Daoy (cell line): ENCODE measurements around the gene KIR2DL1. TPM values are rescaled to one million over a fixed set of nuclear protein-coding genes. Genes with fewer than 3 reads are reported as not detected.
"Not testable (repeated sequence)": the region's sequence is repeated elsewhere in the genome, so short reads cannot be mapped to it uniquely, and the experiment has no call there.

Experiments used
- DNase-seq: peaks from one replicate; pipeline ENCODE4 v3.0.0-alpha.2; 2015; ENCODE audit warnings: low read depth
- total RNA-seq: library from RNA; depleted of rRNA; stranded (reverse); fragments of >200 nt; shearing (Covaris generic); gene quantifications from 2 replicates; pipeline ENCODE4 v1.2.3, GENCODE V29; 2014

The KIR2DL1 gene
- total RNA-seq, 1 experiment from 2014 or later, result not detected

- peak; percentile 98 for DNase-seq
Observed at GRCh38 chr19:54771018-54771960, 1.7 kb downstream of the KIR2DL1 start.

DNA sequence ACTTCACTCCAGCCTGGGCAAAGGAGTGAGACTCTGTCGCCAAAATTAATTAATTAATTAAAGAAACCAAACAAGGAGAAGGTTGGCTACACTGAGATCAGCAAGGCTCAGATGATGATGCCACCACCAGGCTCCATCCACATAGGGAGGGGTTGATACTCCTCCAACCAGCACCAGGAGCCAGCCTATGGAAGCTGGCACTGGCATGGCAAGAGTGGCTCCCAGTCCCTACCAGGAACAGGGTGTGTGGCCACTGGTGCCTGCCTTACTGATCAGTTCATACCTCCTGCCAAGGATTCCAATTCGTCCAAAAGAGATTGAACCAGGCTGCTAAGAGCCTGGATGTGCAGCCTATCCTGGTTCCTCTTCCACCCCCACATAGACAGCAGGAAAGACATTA lies 3.1 kb downstream of the KIR2DL1 start:
- not testable (repeated sequence) for DNase-seq

- not testable (repeated sequence) for DNase-seq
Observed at GRCh38 chr19:54775095-54775815, 5.7 kb downstream of the KIR2DL1 start.

- not testable (repeated sequence) for DNase-seq
Observed at GRCh38 chr19:54775830-54776229, 6.2 kb downstream of the KIR2DL1 start.

DNA sequence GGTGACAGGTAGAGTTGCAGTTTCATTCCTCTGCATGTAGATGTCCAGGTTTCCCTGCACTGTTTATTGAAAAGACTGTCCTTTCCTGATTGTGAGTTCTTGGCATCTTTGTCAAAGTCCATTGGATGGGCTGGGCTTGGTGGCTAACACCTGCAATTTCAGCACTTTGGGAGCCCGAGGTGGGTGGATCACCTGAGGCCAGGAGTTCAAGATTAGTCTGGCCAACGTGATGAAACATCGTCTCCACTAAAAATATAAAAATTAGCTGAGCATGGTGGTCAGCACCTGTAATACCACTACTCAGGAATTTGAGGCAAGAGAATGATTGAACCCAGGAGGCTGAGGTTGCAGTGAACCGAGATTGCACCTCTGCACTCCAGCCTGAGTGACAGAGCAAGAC lies 8.3 kb downstream of the KIR2DL1 start:
- DNase-seq, result not testable (repeated sequence)

GRCh38 chr19:54778896-54779295 lies 9.3 kb downstream of the KIR2DL1 start:
- not testable (repeated sequence) for DNase-seq

DNA sequence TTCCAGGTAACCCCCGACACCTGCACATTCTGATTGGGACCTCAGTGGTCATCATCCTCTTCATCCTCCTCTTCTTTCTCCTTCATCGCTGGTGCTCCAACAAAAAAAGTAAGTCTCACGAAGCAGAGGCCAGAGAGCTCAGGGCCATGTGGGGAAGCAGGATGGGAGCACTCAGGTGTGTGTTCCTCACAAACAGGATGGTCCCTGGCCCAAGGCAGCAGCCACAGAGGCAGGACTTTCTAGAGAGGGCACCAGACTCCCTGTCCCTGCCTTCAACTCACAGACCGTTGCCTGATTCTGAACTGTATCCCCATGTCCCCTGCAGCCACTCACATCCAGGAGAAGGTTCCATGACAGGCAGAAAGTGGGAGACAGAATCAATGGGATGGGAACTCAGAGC lies 13.3 kb downstream of the KIR2DL1 start:
- not testable (repeated sequence) for DNase-seq

DNA sequence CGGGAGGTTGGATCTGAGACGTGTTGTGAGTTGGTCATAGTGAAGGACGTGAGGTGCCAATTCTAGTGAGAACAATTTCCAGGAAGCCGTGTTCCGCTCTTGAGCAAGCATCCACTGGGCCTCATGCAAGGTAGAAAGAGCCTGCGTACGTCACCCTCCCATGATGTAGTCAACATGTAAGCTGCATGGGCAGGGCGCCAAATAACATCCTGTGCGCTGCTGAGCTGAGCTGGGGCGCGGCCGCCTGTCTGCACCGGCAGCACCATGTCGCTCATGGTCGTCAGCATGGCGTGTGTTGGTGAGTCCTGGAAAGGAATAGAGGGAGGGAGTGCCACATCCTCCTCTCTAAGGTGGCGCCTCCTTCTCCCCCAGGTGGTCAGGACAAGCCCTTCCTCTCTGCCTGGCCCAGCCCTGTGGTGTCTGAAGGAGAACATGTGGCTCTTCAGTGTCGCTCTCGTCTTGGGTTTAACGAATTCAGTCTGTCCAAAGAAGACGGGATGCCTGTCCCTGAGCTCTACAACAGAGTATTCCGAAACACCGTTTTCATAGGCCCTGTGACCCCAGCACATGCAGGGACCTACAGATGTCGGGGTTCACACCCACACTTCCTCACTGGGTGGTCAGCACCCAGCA lies 16.6 kb downstream of the KIR2DL1 start:
- DNase-seq, result peak; percentile 66

DNA sequence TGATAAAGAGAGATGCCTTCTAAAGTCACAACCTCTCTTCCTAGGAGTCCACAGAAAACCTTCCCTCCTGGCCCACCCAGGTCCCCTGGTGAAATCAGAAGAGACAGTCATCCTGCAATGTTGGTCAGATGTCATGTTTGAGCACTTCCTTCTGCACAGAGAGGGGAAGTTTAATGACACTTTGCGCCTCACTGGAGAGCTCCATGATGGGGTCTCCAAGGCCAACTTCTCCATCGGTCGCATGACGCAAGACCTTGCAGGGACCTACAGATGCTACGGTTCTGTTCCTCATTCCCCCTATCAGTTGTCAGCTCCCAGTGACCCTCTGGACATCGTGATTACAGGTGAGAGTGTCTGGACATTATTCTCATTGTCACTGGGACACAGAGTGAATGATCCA lies 18.6 kb downstream of the KIR2DL1 start:
- DNase-seq, result not testable (repeated sequence)

DNA sequence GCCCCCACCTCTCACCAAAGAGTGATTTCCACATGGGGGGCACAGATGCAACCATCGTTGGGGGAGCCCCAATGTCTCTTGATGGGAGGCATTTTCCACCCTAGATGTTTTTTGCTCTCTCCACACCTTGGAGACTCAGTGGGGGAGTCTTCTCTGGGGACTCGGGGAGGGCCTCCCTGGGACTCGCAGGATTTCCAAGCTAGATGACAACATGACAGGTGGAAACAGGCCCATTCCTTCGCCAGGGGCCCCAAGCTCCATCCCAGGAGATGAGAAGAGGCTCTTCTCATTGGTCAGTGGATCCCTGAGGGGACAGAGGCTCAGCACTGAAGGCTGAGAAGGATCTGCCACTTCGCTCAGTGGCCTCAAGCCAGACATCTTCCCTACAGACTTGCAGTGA lies 21.1 kb downstream of the KIR2DL1 start:
- DNase-seq, result no peak

DNA sequence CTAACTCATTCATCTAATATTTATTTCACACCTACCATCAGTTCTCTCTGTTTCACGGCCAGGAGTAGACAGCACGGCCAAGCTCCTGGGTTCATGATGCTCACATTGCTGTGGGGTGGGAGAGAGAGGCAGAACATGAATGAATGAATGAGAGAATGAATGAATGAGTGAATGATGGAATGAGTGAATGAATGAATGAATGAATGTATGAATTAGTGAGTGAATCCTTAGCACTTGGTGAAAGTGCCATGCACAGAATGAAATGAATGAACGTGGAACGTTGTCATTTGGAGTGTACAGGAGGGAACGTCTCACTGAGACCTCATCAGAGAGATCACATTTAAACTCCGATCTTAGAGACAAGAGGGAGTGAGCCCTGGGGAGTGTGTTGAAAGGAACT lies 21.9 kb downstream of the KIR2DL1 start:
- DNase-seq, result no peak

- peak; percentile 34 for DNase-seq
Observed at GRCh38 chr19:54792814-54793213, 23.2 kb downstream of the KIR2DL1 start.

DNA sequence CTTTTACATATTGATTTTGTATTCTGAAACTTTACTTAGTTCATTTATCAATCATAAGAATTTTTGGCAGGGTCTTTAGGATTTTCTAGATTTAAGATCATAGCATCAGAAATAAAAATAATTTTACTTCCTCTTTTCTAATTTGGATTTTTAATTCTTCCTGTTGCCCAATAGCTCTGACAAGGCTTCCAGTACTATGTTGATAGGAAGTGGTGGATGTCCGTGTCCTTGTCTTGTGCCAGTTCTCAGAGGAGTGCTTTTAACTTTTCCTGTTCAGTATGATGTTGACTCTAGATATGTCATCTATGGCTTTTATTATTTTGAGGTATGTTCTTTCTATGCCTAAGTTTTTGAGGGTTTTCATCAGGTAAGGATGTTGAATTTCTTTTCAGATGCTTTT lies 26.2 kb downstream of the KIR2DL1 start:
- DNase-seq, result no peak

GRCh38 chr19:54803410-54803809 lies 33.8 kb downstream of the KIR2DL1 start, which contains the start of gene KIR2DL4:
Gene KIR2DL4, plus strand, starts transcription at chr19:54803610. Its CDS starts 42 bp downstream, at chr19:54803652.
- DNase-seq, result no peak

GRCh38 chr19:54804101-54804500 lies 34.5 kb downstream of the KIR2DL1 start:
- DNase-seq, result no peak

DNA sequence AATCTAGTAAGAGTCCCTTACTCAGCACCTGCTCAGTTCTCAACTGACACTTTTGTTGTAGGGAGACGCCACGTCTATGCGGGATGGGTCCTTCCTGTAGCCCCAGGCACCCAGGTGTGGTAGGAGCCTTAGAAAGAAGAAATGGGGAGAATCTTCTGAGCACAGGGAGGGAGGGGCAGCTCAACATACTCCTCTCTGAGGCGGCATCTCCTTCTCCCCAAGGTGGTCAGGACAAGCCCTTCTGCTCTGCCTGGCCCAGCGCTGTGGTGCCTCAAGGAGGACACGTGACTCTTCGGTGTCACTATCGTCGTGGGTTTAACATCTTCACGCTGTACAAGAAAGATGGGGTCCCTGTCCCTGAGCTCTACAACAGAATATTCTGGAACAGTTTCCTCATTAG lies 35.0 kb downstream of the KIR2DL1 start:
- no peak for DNase-seq

- no peak for DNase-seq
Observed at GRCh38 chr19:54805665-54806515, 36.3 kb downstream of the KIR2DL1 start.

GRCh38 chr19:54806516-54806838 lies 36.9 kb downstream of the KIR2DL1 start:
- DNase-seq, result no peak

- not testable (repeated sequence) for DNase-seq
Observed at GRCh38 chr19:54814571-54814970, 45.0 kb downstream of the KIR2DL1 start.

GRCh38 chr19:54816251-54816650 lies 46.7 kb downstream of the KIR2DL1 start, which contains the start of gene KIR3DL1:
Gene KIR3DL1, plus strand, starts transcription at chr19:54816468.
- not testable (repeated sequence) for DNase-seq
